Measurements from ENCODE around the gene STK32B.

GRCh38 chr4:5452156-5452555, 400.9 kb downstream of the STK32B start:
- no peak for TF ChIP-seq ZBTB12 (CRISPR knock-in tag; IDR thresholded peaks at IDR 0.05)
- TF ChIP-seq CTCF (IDR thresholded peaks at IDR 0.05 in 2 of 3, conservative IDR thresholded peaks at IDR 0.05 in 1 of 3; ENCODE audit: insufficient read depth in 2 of 3, low read depth in 1 of 3, low read length in 3 of 3), result no peak
